NCI-H2081 treated with DMSO at 0.1 percent for 48 hours (cell line): ENCODE measurements around the gene PPIE.

ENCODE experiments used
- DNase-seq: peaks from one replicate; lab custom pipeline; 2025; lab: John Stamatoyannopoulos, UW

Gene PPIE

DNA sequence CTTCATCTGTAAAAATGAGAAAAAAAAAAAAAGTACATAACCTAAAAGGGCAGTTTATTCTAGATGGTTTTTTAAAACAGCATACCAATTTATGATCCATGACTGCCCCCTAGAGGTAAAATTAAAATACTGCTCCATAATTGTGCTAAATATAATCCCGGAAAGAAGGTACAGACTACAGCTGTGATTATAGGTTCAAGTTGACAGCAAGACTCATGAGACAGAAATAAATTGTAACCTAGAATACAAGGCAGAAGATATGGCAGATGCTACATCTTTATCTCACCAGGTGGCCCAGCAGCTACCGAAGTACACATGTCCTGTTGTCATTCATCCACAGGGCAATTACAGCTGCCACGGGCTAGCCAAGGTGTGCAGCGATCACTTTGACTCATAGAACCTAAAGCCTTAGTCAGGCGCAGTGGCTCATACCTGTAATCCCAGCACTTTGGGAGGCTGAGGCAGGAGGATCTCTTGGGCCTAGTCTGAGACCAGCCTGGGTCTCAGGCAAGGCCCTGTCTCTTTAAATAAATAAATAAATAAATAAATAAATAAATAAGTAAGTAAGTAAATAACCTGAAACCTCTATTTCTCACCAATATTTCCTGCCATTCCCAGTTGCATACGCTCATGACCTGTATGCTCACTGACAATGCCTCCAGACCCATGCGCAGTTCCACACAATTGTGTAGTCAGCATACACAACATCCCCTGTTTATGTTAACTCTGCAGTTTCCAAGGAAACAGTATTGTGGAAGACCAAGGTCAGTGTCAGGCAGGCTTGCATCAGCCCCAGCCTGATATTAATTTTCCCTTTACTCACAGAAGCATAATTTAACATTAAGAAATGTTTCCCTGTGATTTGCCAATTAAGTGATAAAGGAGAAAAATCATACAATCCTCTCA is 18.3 kb upstream of the PPIE start:
- DNase-seq: peak; percentile 56

DNA sequence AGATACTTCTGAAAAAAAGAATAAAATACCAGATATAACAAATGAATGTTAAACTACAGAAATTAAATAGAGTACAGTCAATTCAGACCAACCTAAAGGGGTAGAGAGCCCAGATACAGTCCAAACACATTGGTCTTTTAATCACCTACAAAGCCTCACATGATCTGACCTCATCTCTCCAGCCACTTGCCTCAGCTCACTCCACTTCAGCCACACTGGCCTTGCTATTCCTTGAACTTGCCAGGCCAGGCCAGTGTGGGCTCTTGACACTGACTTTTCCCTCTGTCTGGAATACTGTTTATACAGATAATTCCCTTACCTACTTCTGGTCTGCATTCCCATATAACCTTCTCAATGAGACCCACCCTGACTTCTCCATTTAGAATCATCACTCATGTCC is 17.0 kb upstream of the PPIE start:
- DNase-seq: no peak

DNA sequence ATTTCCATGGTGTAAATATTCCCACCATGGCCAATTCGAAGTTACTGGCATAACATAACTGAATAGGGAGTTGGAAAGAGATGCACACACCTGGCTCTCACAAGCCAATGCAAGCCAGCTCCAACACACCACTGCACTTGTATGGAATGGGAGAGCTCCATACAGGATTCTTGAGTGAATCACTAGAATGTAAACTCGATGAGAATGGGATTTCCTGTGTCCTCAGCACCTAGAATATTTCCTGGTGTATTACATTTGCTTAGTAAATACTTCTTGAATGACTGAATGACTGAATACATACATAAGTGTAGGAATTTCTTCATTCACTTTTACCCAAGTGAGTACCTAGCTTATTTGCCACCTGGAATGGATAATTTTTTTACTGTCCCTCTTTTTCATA is 16.2 kb upstream of the PPIE start:
- DNase-seq: no peak

DNA sequence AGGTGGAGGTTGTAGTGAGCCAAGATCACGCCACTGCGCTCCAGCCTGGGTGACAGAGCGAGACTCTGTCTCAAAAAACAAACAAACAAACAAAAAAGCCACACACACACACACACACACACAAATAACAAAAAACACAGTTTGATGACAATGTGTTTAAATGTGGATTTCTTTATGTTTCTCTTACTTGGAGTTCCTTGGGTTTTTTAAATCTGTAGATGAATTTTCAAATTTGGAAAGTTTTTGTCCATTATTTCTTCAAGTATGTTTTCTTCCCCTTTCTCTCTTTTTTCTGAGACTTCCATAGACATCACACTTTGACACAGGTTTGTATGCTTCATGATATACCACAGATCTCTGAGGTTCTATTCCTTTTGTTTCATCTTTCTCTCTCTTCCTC is 12.1 kb upstream of the PPIE start:
- DNase-seq: no peak

DNA sequence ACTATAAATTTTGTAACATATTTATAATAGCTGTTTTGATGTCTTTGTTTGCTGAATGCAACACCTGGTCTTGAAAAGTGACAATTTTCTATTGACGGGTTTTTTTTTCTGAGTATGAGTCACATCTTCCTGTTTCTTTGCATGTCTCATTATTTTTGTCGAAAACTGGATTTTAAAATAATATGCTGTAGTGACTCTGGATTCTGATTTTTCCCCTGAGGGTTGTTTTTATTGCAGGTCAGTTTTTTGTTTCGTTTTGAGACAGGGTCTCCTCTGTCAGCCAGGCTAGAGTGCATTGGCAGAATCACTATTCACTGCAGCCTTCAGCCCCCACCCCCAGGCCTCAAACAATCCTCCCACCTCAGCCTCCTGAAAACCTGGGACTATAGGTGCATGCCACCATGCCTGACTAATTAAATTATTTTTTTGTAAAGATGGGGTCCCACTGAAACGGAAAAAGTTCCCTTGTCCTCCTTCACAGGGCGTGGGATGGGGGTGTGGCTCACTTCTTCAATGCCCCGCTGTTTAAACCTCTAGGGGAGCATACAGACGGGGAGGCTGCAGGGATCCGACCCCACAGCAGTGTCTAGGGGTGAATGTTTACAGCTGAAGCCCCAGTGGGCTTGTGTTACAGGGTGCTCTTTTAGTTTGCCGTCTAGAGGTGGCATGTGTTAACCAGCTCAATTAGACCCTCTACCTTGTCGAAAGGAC is 11.3 kb upstream of the PPIE start:
- no peak for DNase-seq

DNA sequence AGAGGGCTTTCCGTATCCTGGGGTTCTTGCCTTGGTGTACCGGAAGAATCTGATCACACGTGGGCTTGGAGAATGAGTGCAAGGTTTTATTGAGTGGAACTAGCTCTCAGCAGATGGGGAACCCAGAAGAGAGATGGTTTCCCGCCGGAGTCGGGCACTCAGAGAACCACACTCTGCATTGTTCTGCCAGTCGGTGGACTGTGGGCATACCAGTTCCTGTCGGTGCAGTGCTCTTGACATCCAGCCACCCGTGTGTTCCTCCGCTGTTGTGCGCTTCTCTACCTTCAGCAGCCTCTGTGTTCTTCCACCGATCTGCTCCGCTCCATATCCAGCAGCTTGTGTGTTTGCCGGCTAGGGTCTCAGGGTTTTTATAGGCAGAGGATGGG is 10.8 kb upstream of the PPIE start:
- DNase-seq: no peak

DNA sequence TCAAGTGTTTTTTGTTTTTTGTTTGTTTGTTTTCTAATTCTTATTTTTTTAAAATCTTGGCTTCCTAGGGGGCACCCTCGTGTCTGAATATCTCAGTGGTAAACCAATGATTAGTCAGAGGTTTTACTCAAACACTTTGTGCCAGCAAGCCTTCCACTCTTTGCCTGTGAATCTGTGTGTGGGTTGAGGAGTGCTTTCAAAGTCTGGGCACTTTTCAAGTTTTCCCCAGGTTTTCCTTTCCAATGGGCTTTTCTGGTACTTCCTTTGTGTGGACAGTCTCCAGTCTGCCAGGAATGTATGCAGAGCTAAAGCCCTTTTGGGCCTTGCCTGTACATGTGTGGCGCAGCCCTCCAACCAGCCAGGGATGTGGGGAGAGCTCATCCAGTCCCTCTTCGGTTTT is 9.7 kb upstream of the PPIE start:
- DNase-seq: no peak

DNA sequence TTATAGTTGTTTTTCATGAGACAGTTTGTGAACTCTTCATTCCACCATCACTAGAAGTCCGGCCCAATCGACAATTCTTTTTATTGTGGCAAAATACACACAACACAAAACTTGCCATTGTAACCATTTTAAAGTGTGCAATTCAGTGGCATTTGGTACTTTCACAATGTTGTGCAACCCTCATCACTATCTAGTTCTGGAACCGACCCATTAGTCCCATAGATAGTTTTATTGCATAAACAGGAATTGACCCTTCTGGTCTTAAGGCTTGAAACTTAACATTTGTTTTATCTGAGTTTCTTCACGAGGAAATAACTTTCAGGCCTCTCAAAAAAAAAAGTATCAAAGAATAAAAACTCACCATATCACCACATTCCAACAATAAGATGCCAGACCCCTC is 8.8 kb upstream of the PPIE start:
- DNase-seq: no peak

DNA sequence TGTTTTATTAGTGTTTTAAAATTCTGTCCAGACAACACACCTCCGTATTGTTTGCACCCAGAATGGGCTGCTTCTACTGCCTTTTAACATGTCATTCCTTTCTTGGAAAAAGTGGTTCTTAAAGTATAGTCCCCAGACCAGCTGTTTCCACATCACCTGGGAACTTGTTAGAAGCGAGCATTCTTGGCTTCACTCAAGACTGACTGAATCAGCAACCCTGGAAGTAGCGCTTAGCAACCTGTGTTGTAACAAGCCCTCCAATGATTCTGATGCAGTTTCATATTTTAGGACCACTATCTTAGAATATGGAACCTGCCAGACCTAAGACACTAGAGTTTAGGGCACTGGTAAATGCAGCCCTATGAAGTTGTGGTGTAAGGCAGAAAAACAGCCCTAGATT is 6.0 kb upstream of the PPIE start:
- DNase-seq: no peak

DNA sequence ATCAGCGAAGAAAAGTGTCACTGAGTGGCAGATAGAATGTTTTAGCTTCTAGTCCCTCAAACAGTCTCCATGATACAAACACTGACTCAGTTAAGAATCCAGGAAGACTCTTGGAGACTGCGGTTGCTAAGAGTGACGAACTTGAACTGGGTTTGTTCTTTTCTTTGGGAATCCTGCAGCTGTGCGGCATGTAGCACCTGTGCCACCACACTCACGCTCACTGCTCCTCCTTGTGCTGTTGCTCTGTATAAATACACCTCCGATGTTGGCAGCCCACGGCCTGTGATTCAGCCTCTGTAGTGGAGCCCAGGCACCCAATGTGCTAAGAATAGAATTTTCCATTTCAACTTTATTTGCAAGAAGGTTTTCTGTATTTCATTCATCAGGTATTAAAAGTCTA is 5.5 kb upstream of the PPIE start:
- DNase-seq: no peak

DNA sequence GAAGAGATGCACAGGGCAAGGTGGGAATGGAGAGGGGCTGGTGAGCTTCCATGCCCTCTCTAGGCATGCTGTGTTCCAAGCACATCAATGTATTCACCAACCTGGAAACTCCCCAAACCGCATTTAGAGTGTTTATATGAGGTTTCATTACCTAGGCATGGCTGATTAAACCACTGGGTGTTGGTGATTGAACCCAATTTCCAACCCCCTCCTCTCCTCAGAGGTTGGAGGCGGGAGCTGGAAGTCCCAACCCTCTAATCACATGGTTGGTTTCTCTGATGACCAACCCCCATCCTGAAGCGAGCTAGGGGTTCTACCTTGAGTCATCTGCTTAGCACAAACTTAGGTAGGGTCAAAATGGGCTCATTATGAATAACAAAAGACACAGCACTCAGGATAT is 3.0 kb upstream of the PPIE start:
- no peak for DNase-seq

DNA sequence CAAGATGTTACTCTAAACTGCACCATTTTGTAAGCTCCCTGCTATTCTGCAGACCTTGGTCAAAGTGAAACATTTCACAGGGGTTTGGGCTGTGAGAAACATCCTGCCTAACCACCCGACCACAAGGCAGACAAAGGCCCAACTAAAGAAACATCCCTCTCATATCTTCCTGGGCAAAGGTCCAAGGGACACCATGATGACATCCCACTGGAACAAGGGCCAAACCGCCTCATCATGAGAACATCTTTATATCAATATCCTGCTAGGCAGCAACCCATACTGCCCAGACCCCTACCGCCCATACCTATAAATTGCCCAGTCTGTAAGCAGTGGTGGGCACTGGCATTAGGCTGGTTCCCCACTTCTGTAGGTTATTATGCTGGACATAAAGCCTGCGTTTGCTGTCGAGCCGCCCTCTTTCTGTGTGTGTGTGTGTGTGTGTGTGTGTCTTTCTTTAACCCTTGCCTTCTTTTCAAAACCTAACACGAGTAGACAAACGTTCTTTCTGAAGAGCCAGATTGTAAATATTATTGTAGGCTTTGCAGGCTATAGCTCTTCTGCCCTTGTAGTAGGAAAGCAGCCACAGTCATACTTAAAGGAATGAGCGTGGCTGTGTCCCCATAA is 1.0 kb upstream of the PPIE start:
- no peak for DNase-seq

DNA sequence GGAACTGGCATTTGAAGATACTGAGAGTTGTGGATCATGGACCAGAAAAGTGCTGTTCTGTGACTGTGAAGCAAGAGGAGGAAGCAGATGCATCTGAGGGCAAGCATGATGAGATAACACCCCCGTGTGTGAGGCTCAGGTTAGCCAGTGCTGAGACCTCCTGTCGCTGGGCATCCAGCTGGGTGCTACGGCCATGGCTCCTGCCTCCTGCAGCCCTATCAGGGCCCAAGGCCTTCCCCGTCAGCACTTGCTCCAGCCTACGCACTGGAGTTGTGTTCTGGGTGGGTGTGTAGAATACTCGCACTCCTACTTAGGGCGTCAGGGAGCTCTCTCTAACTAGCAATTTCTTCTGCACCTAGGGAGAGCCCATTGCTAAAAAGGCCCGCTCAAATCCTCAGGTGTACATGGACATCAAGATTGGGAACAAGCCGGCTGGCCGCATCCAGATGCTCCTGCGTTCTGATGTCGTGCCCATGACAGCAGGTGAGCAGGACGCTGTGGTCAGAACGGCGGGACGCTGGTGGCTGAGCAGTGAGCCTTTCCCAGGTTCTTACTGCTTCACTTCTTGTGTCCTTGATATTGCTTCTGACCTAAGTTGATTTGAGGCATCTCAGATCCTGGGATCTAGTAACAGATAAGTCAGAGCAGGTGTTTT is 6.5 kb downstream of the PPIE start:
- no peak for DNase-seq

DNA sequence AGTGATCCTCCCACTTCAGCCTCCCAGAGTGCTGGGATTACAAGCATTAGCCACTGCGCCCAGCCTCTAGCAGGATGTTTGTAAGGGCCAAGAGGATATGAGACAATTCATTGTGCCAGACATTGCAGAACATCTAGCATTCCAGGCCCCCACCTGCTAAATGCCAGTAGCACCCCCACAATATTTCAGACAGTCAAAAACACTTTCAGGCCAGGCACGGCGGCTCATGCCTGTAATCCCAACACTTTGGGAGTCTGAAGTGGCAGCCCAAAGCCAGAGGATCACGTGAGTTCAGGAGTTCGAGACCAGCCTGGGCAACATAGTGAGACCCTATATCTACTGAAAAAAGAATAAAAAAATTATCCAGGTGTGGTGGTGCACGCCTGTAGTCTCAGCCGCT is 12.9 kb downstream of the PPIE start:
- no peak for DNase-seq

DNA sequence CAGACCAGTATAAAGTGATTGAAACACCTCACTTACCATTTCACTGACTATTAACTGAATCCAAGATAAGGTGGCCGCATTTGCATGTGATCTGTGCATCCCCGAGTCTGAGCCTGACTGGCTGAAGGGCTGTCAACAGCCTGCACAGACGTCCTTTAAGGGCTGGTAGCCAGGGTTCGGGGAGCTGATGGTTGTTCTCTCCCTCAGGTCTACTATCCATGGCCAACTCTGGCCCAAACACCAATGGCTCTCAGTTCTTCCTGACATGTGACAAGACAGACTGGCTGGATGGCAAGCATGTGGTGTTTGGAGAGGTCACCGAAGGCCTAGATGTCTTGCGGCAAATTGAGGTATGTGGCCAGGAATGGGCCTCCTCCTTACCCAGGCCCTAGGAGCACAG is 14.0 kb downstream of the PPIE start:
- no peak for DNase-seq

DNA sequence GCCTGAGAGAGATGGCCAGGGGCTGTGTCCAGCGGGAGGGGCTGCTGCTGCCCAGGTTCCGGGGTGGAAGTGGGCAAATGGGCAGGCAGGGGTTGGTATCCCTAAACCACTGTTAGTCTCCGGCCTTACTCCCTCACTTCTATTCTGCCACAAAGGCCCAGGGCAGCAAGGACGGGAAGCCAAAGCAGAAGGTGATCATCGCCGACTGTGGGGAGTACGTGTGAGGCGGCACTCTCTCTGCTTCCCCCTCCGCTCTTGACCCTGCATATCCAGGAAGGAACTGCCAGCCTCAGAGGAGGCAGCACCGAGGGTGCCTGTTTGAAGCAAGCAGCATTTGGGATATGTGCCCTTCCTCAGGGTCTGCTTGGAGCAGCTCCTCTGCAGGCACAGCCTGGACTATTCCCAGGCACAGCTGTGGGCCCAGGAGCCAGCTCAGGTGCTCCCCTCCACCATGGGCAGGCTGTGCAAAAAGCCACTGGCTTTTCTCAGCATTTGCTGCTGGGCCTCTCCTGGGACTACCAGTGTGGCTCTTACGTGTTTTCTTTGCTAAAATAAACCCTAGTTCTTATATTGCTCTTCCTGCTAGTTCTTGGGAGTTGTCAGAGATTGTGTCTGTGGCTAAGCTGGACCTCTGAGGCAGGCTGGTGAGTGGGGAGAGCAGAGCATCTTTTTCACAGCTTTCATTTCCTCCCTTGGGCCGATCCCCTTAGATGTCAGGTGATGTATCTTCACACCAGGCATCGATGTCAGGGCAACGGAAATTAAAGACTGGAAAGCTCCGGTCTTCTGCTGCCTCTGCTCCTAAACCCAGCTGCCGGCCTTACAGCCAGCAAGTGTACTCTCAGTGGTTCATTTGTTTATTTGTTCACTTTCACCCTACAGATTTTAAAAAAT is 14.7 kb downstream of the PPIE start:
- no peak for DNase-seq

DNA sequence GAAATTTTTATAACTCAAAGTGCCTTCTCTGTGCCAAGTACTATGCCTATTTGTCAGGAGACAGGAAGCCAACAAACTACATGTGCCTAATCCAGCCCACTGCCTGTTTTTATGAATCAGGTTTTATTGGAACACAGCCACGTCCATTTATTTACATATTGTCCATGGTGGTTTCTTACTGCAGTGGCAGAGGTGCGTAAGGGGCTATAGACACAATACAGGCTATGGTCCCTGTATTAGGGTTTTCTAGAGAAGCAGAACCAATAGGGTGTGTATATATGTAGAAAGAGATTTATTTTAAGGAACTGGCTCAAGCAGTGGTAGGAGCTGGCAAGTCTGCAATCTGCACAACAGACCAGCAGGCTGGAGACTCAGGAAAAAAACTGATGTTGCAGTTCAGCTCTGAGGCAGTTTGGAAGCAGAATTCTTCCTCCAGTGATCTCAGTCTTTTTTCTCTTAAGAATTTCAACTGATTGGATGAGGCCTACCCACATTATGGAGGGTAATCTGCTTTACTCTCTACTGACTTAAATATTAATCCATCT is 15.4 kb downstream of the PPIE start:
- DNase-seq: peak; percentile 33

DNA sequence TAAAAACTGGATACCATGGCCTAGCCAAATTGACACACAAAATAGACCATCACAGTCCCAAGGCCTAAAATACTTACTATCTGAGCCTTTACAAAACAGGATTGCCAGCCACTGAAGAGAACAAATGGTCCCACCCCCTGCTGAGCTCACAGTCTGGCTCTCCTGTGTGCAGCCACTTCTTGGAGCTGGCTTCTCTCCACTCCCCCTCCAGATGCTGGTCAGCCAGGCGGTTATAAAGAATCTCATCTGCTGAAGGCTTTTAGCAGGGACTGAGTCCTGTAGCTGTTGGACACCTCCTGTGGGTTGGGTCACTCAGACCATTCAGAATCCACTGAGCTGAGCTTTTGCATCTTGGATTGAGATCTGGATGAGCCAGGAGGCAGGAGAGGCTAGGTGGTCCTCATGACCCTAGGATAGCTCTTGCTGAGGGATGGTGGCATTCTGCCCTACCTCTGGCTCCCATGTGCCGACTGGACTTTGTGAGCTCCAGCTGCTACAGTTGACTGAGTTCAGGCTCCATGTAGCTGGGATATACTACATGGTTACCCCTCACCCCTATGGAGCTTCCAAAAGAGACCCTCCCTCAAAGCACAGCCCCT is 16.3 kb downstream of the PPIE start:
- no peak for DNase-seq

DNA sequence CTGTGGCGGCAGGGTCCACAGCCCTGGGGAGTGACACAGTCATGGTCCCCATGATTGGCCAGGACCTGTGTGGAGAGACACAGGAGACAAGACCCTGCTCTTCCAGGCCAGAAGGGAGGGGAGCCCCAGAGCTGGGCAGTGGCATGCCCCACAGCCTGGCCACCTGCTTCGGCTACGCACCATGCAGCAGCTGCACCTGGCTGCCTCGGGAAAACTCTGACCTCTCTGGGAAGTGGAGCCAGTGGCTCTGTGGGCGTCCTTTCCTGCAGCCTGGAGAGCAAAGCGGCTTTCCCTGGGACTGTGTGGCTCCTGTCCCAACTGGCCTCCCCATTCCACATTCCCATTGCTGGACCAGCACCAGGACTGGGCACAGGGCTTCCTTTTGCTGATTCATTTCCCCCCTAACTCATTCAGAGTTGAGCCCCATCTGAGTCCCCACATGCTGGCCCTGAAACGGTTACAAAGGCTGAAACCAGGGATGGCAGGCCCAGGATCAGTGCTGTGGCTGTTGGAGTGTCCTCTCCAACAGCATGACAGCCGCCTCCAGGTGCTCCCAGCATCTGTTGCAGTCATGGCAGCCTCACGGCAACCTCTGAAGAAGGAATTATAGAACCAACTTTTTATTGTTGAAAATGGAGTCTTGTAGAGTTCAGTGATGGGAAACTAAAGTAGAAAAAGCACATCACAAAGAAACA is 17.4 kb downstream of the PPIE start:
- no peak for DNase-seq

DNA sequence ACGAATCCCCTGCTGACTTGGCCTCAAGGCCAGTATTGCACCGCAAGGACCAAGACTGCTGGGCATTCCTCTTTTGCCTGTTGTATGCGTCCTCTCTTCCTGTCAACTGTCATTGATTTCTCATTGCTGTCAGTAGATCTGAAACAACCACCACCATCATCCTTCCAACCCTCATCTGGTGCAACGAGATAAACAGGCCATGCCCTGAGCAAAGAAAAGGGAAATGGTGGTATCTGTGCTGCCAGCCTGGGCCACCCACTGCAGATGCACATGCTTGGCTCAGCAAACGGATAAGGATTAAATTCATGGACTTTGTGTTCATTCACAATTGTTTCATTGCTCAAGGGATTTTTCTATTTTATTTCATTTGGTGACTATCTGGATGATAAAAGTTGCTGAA is 18.8 kb downstream of the PPIE start:
- no peak for DNase-seq
